Right cardiac atrium (tissue), 5 donors: ENCODE data around the gene RAB40A. TPM values are rescaled to one million over a fixed set of nuclear protein-coding genes. Genes with fewer than 3 reads are reported as not detected.

Source experiments
- ATAC-seq, 2 donors: fragments of 200-7000 bp; cut with Tn5 transposase; one replicate each; pipeline versions ENCODE4 v1.8.0 to v1.9.1; 2020; ENCODE audit warnings: moderate library complexity in 2 of 2, mild to moderate bottlenecking in 1 of 2
- DNase-seq, 3 donors: peaks; one replicate each; pipeline ENCODE4 v3.0.0-alpha.2; 2020
- H3K27ac ChIP-seq: one replicate; pipeline ENCODE4 v1.5.1; 2013; ENCODE audit warnings: mild to moderate bottlenecking, low read length, control low read depth, moderate library complexity
- H3K27me3 ChIP-seq: one replicate; pipeline ENCODE4 v1.6.1; 2013; ENCODE audit not compliant: control insufficient read depth, insufficient read depth
- H3K4me1 ChIP-seq: one replicate; pipeline ENCODE4 v1.6.1; 2013; ENCODE audit warnings: low read length; ENCODE audit not compliant: control insufficient read depth, insufficient read depth
- H3K4me3 ChIP-seq: one replicate; pipeline ENCODE4 v1.5.1; 2013; ENCODE audit warnings: low read length, control low read depth
- H3K9me3 ChIP-seq: one replicate; pipeline ENCODE4 v1.6.1; 2013; ENCODE audit warnings: low read length; ENCODE audit not compliant: control insufficient read depth
- WGBS: extraction: QIAGEN DNeasy Blood & Tissue Kit; methylation state at CpG from one replicate; pipeline ENCODE4 v1.1.7; 2013; 5-methylcytosine and 5-hydroxymethylcytosine counted together
- intact Hi-C, 4 donors: fragments of 100-400 bp; cut with DNase I; formaldehyde crosslinking; loops; one replicate each; pipeline versions ENCODE4 v1.11.0 to v1.14.0; 2022 to 2023
- polyA plus RNA-seq: library from polyadenylated mRNA; stranded (reverse); fragments of 200-250 nt; gene quantifications from one replicate; pipeline ENCODE4 v1.2.3, GENCODE V29; 2013
- total RNA-seq, 4 donors: library from RNA; stranded (reverse); fragmentation: NEBNext Ultra II Directional; extraction: Animal tissue kit (Norgen Biotek cat#: 25700); gene quantifications; one replicate each; pipeline ENCODE4 v1.2.1, GENCODE V29; 2021
- donor health status: healthy with polysubstance abuse.
- donor health status: DM: no; HTN: yes; CAD: no.
- donor health status: DM: no; HTN: no; CAD: no.
- donor health status: DM: no; HTN: yes; CAD: no; lungs with severe emphysema.
- donor health status: DM: yes; HTN: yes; CAD: no.

Gene RAB40A
- total and polyA plus RNA-seq, 5 donors: 0.23 to 0.49 (median 0.40) TPM

DNA sequence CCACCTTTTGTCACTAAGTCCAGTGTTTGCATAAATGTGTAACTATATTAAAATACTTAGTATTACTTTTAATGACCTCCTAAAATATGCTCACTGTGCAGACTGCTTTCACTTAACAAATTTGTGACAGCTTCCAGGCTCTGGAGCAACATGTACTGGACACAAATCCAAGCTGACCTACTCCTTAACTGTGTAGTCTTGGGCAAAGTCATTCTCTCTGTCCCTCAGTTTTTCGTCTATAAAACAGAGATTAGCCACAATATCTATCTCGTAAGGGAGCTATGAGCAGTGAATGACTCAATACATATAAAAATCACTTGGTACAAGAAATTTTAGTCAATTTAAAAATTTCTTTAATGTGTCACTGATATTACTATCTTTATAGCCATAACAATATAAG, 20.4 kb upstream of the RAB40A start:
- H3K9me3 ChIP-seq: no peaks in the 10 kb centered on the region
- ATAC-seq: peak; percentile 58 to 75
- H3K4me3 ChIP-seq: no peak overlapping the region
- intact Hi-C loops: loop anchor here in 3 of 4 donors (10.0 kb wide), 3 partner anchors 145 to 285 kb away; partner anchors contain the start of gene MORF4L2 (in 1 of the 3)
- no peaks in the 10 kb centered on the region for H3K27me3 ChIP-seq
- H3K27ac ChIP-seq: no peak overlapping the region
- H3K4me1 ChIP-seq: peaks cover 2% of the 10 kb centered on the region
- DNase-seq: no peak
- 63% methylated on average over 2 of the region's 2 CpGs for WGBS

DNA sequence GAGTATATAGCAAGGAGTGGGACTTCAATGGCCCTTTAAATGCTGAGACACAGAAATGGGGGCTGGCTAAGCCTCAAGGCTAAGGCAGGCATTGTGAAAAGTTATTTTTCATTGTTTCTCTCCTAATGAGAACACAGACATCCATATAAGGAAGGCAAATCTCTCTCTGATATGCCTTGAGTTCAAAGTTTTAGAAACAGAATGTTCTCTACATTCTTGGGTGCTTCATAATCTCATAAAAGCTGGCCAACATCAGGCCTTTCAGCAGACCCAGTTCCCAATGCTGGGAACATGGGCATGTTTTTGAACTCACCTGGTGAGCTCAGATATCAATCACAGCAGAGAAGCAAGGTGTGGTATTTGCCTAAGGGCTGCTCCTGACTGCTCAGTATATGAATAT, 19.4 kb upstream of the RAB40A start:
- no peaks in the 10 kb centered on the region for H3K27me3 ChIP-seq
- peak overlapping the region; percentile 68 for H3K27ac ChIP-seq
- DNase-seq: no peak
- intact Hi-C loops: loop anchor here in 3 of 4 donors (10.0 kb wide), 3 partner anchors 146 to 286 kb away; partner anchors contain the start of gene MORF4L2 (in 1 of the 3)
- no peaks in the 10 kb centered on the region for H3K9me3 ChIP-seq
- no peak overlapping the region for H3K4me3 ChIP-seq
- peak in 1 of 2 donors; percentile 66 for ATAC-seq
- peaks cover 2% of the 10 kb centered on the region for H3K4me1 ChIP-seq

DNA sequence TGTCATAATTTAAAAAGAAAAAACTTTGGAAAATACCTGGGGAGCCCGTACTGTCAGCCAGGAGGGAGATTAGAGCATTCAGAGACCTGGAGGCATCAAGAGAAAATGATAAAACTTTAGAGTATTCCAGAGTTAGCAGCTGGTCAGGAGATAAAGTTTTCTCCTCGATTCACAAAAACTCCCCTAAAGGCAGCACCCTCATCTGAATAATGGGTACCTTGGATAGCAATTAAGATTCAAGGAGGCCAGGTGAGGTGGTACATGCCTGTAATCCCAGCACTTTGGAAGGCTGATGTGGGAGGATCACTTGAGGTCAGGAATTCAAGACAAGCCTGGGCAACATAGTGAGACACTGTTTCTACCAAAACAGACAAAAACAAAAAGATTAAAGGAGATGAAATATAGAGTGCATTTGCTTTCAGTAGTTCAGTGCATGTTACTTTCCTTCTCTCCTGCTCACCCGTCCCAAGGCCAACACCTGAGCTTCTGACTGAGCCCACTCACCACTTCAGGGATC, 18.6 kb upstream of the RAB40A start:
- Histone ChIP-seq H3K27ac (peak overlapping the region; percentile 43), H3K4me3 (no peak overlapping the region), H3K27me3 (no peaks in the 10 kb centered on the region), H3K4me1 (peaks cover 2% of the 10 kb centered on the region), H3K9me3 (no peaks in the 10 kb centered on the region)
- ATAC-seq (no peak), DNase-seq (no peak)
- 72% methylated on average over 3 of the region's 3 CpGs for WGBS
- intact Hi-C loops: loop anchor here in 3 of 4 donors (10.0 kb wide), 3 partner anchors 147 to 287 kb away; partner anchors contain the start of gene MORF4L2 (in 1 of the 3)

DNA sequence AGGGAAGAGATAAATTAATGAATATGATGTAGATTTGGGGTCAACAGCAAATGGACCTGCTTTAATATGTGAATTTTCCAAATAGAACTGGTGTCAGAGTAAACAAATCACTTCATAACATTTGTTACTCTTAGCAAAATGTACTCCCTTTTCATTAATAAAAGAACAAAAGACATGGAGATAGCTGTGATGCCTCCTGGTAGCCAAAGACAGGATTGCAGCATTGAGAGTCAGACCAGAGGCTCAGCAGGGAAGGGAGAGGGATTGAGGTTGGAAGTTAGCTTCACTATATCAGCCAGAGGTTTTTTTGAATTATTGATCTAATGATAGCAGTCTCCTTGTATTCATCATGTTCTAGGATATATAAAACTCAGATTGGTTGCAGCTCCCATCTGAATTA, 17.4 kb upstream of the RAB40A start:
- DNase-seq: no peak
- no peak overlapping the region for H3K27ac ChIP-seq
- no peaks in the 10 kb centered on the region for H3K27me3 ChIP-seq
- H3K4me1 ChIP-seq: peaks cover 2% of the 10 kb centered on the region
- no peak for ATAC-seq
- no peak overlapping the region for H3K4me3 ChIP-seq
- intact Hi-C loops: loop anchor here in 3 of 4 donors (10.0 kb wide), 3 partner anchors 148 to 288 kb away; partner anchors contain the start of gene MORF4L2 (in 1 of the 3)
- no peaks in the 10 kb centered on the region for H3K9me3 ChIP-seq

DNA sequence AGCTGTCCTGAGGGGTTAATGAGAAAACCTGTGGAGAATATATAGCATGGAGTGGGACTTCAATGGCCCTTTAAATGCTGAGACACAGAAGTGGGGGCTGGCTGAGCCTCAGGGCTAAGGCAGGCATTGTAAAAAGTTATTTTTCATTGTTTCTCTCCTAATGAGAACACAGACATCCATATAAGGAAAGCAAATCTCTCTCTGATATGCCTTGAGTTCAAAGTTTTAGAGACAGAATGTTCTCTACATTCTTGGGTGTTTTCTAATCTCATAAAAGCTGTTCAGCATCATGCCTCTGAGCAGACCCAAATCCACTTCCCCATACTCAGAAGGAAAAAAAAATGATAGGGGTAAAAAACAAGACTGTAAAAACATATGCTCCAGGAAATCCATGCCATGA, 16.8 kb upstream of the RAB40A start:
- peaks cover 2% of the 10 kb centered on the region for H3K4me1 ChIP-seq
- H3K27ac ChIP-seq: peak overlapping the region; percentile 90
- ATAC-seq: peak in 1 of 2 donors; percentile 60
- no peak overlapping the region for H3K4me3 ChIP-seq
- DNase-seq: peak in 1 of 3 donors; percentile 33
- no peaks in the 10 kb centered on the region for H3K9me3 ChIP-seq
- H3K27me3 ChIP-seq: no peaks in the 10 kb centered on the region
- intact Hi-C loops: loop anchor here in 3 of 4 donors (10.0 kb wide), 3 partner anchors 149 to 289 kb away; partner anchors contain the start of gene MORF4L2 (in 1 of the 3)

DNA sequence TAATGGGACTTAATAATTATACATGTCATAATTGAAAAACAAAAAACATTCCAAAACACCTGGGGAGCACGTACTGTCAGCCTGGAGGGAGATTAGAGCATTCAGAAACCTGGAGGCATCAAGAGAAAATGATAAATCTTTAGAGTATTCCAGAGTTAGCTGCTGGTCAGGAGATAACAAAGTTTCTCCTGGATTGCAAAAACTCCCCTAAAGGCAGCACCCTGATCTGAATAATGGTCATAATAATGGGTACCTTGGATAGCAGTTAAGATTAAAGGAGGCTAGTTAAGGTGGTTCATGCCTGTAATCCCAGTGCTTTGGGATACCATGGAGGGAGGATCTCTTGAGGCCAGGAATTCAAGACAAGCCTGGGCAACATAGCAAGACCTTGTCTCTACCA, 15.9 kb upstream of the RAB40A start:
- H3K4me1 ChIP-seq: peaks cover 2% of the 10 kb centered on the region
- intact Hi-C loops: loop anchor here in 3 of 4 donors (10.0 kb wide), 3 partner anchors 150 to 290 kb away; partner anchors contain the start of gene MORF4L2 (in 1 of the 3)
- H3K4me3 ChIP-seq: no peak overlapping the region
- WGBS: 88% methylated on average over 1 of the region's 1 CpG
- no peak overlapping the region for H3K27ac ChIP-seq
- DNase-seq (no peak), ATAC-seq (no peak)
- H3K27me3 ChIP-seq: no peaks in the 10 kb centered on the region
- no peaks in the 10 kb centered on the region for H3K9me3 ChIP-seq

DNA sequence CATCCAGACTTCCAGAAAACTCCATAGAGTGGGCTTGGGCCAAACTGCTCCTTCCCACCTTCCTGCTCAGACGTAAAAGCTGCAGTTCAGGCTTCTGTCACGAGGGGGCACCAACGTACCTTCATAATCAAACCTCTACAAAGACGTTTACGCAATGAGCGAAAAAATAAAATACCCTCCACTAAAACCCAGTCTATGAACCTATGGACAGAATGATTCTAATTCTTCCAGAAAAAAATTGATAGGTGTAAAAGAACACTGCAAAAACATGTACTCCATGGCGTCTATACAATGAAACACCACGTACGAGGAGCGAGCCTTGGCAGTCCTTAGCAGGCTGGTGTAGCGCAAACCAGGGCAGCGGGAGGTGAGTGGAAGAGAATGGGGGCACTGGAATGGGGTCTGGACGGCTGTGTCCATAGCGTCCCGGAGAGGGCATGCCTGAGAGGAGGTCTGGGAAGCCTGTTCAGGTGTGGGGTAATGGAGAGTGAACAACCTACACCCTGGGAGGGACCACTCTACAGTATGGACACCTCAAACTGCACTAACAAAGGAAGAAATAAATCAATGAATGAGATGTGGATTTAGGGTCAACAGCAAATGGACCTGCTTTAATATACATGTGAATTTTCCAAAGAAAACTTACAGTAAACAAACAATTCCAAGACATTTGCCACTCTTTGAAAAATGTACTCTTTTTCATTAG, 14.4 kb upstream of the RAB40A start:
- Histone ChIP-seq H3K27me3 (no peaks in the 10 kb centered on the region), H3K4me1 (peaks cover 2% of the 10 kb centered on the region), H3K9me3 (no peaks in the 10 kb centered on the region), H3K27ac (peak overlapping the region; percentile 13), H3K4me3 (peak overlapping the region; percentile 62)
- intact Hi-C loops: loop anchor here in 3 of 4 donors (5.0 to 10.0 kb wide), 5 partner anchors 99 to 291 kb away; partner anchors contain the start of gene MORF4L2 (in 1 of the 3)
- WGBS: 4% methylated on average over 15 of the region's 15 CpGs
- DNase-seq: peak; percentile 69 to 91 (median 87)
- peak; percentile 73 to 80 for ATAC-seq

DNA sequence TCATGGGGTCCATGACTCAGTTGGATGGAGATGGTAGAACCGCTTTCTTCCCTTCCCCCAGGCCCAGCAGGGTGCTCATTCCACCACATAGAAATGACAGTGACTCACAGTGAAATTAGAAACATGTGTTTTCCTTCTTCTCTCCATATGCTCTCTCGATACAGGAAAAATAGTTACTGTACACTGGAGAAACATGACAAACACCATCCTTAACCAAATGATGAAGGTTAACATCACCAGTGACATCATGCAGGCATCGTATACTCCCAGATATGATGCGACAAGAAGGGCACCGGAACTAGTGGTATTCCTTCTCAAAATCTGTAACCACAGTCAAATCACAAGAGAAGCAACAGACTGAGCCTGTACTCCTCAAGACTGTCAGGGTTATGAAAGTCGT, 11.7 kb upstream of the RAB40A start:
- no peak for ATAC-seq
- intact Hi-C loops: loop anchor here in 3 of 4 donors (5.0 to 10.0 kb wide), 5 partner anchors 101 to 294 kb away; partner anchors contain the start of gene MORF4L2 (in 1 of the 3)
- WGBS: 86% methylated on average over 6 of the region's 6 CpGs
- Histone ChIP-seq H3K4me1 (peaks cover 2% of the 10 kb centered on the region), H3K27ac (no peak overlapping the region), H3K4me3 (no peak overlapping the region), H3K9me3 (no peaks in the 10 kb centered on the region), H3K27me3 (no peaks in the 10 kb centered on the region)
- no peak for DNase-seq

DNA sequence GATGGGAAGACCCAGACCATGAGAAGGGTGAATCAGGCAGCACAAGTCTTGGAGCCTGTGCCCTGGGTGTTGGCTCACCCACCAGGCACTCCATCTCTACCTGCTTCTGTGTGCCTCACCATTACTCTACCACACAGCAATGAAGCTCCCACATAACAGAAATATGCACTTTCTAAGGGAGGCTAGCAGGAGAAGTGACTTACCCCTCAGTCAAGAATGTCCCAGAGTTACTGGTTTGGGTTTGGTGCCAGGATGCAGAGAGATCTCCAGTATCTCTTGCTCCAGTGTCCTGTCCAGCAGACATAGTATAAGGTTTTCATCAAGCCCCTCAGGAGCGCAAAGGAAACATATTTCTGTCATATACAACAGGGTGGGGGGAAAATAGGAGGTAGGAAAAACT, 11.3 kb upstream of the RAB40A start:
- no peak overlapping the region for H3K4me3 ChIP-seq
- H3K27me3 ChIP-seq: no peaks in the 10 kb centered on the region
- intact Hi-C loops: loop anchor here in 3 of 4 donors (5.0 to 10.0 kb wide), 5 partner anchors 102 to 294 kb away; partner anchors contain the start of gene MORF4L2 (in 1 of the 3)
- WGBS: 90% methylated on average over 1 of the region's 1 CpG
- DNase-seq (no peak), ATAC-seq (no peak)
- H3K27ac ChIP-seq: no peak overlapping the region
- H3K9me3 ChIP-seq: no peaks in the 10 kb centered on the region
- H3K4me1 ChIP-seq: peaks cover under 1% of the 10 kb centered on the region

DNA sequence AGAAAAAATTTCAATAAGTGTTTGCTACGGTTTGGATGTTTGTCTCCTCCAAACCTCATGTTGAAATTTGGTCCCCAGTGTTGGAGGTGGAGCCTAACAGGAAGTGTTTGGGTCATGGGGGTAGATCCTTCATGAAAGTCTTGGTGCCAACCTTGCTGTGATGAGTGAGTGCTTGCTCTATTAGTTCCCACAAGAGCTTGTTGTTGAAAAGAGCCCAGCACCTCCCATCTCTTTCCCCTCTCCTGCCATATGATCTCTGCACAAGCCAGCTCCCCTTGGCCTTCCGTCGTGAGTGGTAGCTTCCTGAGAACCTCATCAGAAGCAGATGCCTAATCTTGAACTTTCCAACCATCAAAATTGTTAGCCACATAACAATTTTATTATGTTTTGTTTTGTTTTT, 10.3 kb upstream of the RAB40A start:
- DNase-seq: no peak
- Histone ChIP-seq H3K4me1 (no peaks in the 10 kb centered on the region), H3K27me3 (no peaks in the 10 kb centered on the region), H3K9me3 (no peaks in the 10 kb centered on the region), H3K4me3 (no peak overlapping the region), H3K27ac (no peak overlapping the region)
- intact Hi-C loops: no loop called here
- no peak for ATAC-seq
- 81% methylated on average over 3 of the region's 3 CpGs for WGBS

DNA sequence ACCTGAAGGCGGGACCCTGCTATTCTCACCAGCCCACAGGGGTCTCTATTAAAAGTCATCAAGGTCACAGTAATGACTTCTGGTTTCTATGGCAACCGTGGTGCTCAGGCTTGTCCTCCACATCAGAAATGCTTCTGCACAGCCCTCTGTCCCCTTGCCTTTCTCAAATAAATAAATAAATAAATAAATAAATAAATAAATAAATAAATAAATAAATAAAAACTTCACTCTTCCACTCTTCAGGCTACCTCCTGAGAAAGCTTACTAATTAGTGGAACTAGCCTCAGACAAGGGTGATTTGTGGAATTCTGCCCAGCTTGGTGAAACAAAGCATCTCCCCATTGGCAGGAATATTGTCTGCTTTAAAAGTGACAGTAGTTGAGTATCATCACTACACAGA, 5.5 kb upstream of the RAB40A start:
- intact Hi-C loops: no loop called here

More for the DNA sequence above, 5.5 kb upstream of the RAB40A start:
- H3K4me3 ChIP-seq: no peak overlapping the region
- no peaks in the 10 kb centered on the region for H3K27me3 ChIP-seq
- H3K27ac ChIP-seq: no peak overlapping the region
- DNase-seq (no peak), ATAC-seq (no peak)
- 92% methylated on average over 2 of the region's 2 CpGs for WGBS
- no peaks in the 10 kb centered on the region for H3K9me3 ChIP-seq
- H3K4me1 ChIP-seq: no peaks in the 10 kb centered on the region
